GM23338 (cell line): ENCODE measurements around the gene GTF3C5. TPM values are rescaled to one million over a fixed set of nuclear protein-coding genes. Genes with fewer than 3 reads are reported as not detected.

Source experiments
- ATAC-seq: fragments of 200-7000 bp; cut with Tn5 transposase; 3 replicates; pipeline ENCODE4 v1.9.1; 2020
- DNase-seq: peaks from one replicate; pipeline ENCODE4 v3.0.0-alpha.2; 2015; ENCODE audit warnings: low spot score
- H2AFZ ChIP-seq: fragments of 200-600 bp; sonication (generic); 2 replicates; pipeline ENCODE4 v1.8.0; 2016; ENCODE audit warnings: antibody characterized with exemption, mild to moderate bottlenecking, moderate library complexity
- H3F3A ChIP-seq: fragments of 200-600 bp; sonication (generic); replicated peaks from 2 replicates; pipeline ENCODE4 v1.8.0; 2017; ENCODE audit warnings: antibody characterized with exemption, mixed run types, low read depth
- H3K27ac ChIP-seq: fragments of 200-600 bp; sonication (generic); 2 replicates; pipeline ENCODE4 v1.6.1; 2016; ENCODE audit warnings: low read depth
- H3K27me3 ChIP-seq: fragments of 200-600 bp; sonication (generic); 2 replicates; pipeline ENCODE4 v1.8.0; 2016; ENCODE audit warnings: mild to moderate bottlenecking, mixed run types, moderate library complexity; ENCODE audit not compliant: insufficient read depth
- H3K36me3 ChIP-seq: fragments of 200-600 bp; sonication (generic); 2 replicates; pipeline ENCODE4 v1.8.0; 2016; ENCODE audit warnings: mild to moderate bottlenecking; ENCODE audit not compliant: insufficient read depth
- H3K4me1 ChIP-seq: fragments of 200-600 bp; sonication (generic); 2 replicates; pipeline ENCODE4 v1.8.0; 2016; ENCODE audit warnings: mild to moderate bottlenecking, moderate library complexity; ENCODE audit not compliant: insufficient read depth
- H3K4me2 ChIP-seq: fragments of 200-600 bp; sonication (generic); 2 replicates; pipeline ENCODE4 v1.7.1; 2017; ENCODE audit warnings: mixed run types
- H3K4me3 ChIP-seq: fragments of 200-600 bp; sonication (generic); 2 replicates; pipeline ENCODE4 v1.6.1; 2016; ENCODE audit warnings: mixed run types
- H3K79me2 ChIP-seq: fragments of 200-600 bp; sonication (generic); replicated peaks from 2 replicates; pipeline ENCODE4 v1.8.0; 2017; ENCODE audit warnings: mild to moderate bottlenecking; ENCODE audit not compliant: insufficient read depth
- H3K9me2 ChIP-seq: fragments of 200-600 bp; sonication (generic); 2 replicates; pipeline ENCODE4 v1.8.0; 2017; ENCODE audit not compliant: insufficient read depth
- H4K20me1 ChIP-seq: fragments of 200-600 bp; sonication (generic); replicated peaks from 2 replicates; pipeline ENCODE4 v1.8.0; 2017; ENCODE audit warnings: mild to moderate bottlenecking; ENCODE audit not compliant: insufficient read depth
- H3K27ac Mint-ChIP-seq: 2 replicates; pipeline ENCODE4 v1.8.0; 2020; ENCODE audit warnings: inconsistent platforms, mild to moderate bottlenecking, moderate library complexity, mixed read lengths
- H3K27me3 Mint-ChIP-seq: 3 replicates; pipeline ENCODE4 v1.8.0; 2022; ENCODE audit warnings: low read depth, mild to moderate bottlenecking, moderate library complexity, mixed read lengths, inconsistent platforms; ENCODE audit not compliant: insufficient read depth, poor library complexity
- H3K36me3 Mint-ChIP-seq: 3 replicates; pipeline ENCODE4 v1.8.0; 2021; ENCODE audit warnings: low read depth, mild to moderate bottlenecking, inconsistent platforms, moderate library complexity, mixed read lengths
- H3K4me1 Mint-ChIP-seq: 3 replicates; pipeline ENCODE4 v1.8.0; 2020; ENCODE audit warnings: mild to moderate bottlenecking, inconsistent platforms, mixed read lengths
- H3K4me3 Mint-ChIP-seq: 3 replicates; pipeline ENCODE4 v1.8.0; 2021; ENCODE audit warnings: moderate library complexity, mild to moderate bottlenecking, inconsistent platforms, mixed read lengths
- H3K9me3 Mint-ChIP-seq: 3 replicates; pipeline ENCODE4 v1.8.0; 2020; ENCODE audit warnings: moderate library complexity, mild to moderate bottlenecking, inconsistent platforms, mixed read lengths
- CTCF ChIP-seq, 2 experiments: fragments of 200-600 bp in 1 of 2; sonication (generic) in 1 of 2; conservative IDR thresholded peaks; 2 replicates each; pipeline versions ENCODE4 v1.5.1 to v1.6.1; 2016 to 2017; ENCODE audit warnings: antibody characterized with exemption in 2 of 2, low read depth in 2 of 2, mild to moderate bottlenecking in 2 of 2, moderate library complexity in 1 of 2
- EZH2 ChIP-seq: fragments of 200-600 bp; sonication (generic); IDR thresholded peaks from one replicate; pipeline ENCODE4 v1.8.0; 2017; ENCODE audit warnings: antibody characterized with exemption, mild to moderate bottlenecking, low read depth; ENCODE audit not compliant: unreplicated experiment
- EZH2phosphoT487 ChIP-seq: fragments of 200-600 bp; sonication (generic); IDR thresholded peaks from one replicate; pipeline ENCODE4 v1.8.1; 2018; ENCODE audit warnings: antibody characterized with exemption; ENCODE audit not compliant: unreplicated experiment
- POLR2AphosphoS5 ChIP-seq: IDR thresholded peaks from 2 replicates; pipeline ENCODE4 v1.6.1; 2016; ENCODE audit warnings: antibody characterized with exemption, low read depth
- REST ChIP-seq: IDR thresholded peaks from one replicate; pipeline ENCODE4 v1.6.1; 2018; ENCODE audit warnings: antibody characterized with exemption; ENCODE audit not compliant: unreplicated experiment
- STAT1 ChIP-seq: IDR thresholded peaks from one replicate; pipeline ENCODE4 v1.6.1; 2016; ENCODE audit warnings: antibody characterized with exemption; ENCODE audit not compliant: unreplicated experiment
- ZNF331 ChIP-seq: fragments of 250-450 bp; sonication (Bioruptor Pico); IDR thresholded peaks from 2 replicates; pipeline ENCODE4 v1.5.0; 2020; ENCODE audit warnings: low read depth, mild to moderate bottlenecking, moderate library complexity
- ZNF462 ChIP-seq: fragments of 250-450 bp; sonication (Bioruptor Pico); IDR thresholded peaks from 2 replicates; pipeline ENCODE4 v1.5.0; 2020; ENCODE audit warnings: mild to moderate bottlenecking, moderate library complexity
- polyA plus RNA-seq: library from polyadenylated mRNA; unstranded; fragments of >200 nt; fragmentation: Nextera tagmentation; extraction: Ambion mirVana; gene quantifications from 2 replicates; pipeline ENCODE4 v1.2.1, GENCODE V29; 2016
- total RNA-seq: library from RNA; depleted of rRNA; stranded (reverse); fragments of >200 nt; shearing (Covaris generic); gene quantifications from 2 replicates; pipeline ENCODE4 v1.2.3, GENCODE V29; 2014

Gene GTF3C5
- total and polyA plus RNA-seq, 2 experiments from 2014 or later = 46.0 to 78.8 TPM

GRCh38 chr9:133066181-133066983 is 35.6 kb downstream of the GTF3C5 start (continued):
- TF ChIP-seq ZNF462 (no peak), ZNF331 (no peak), EZH2phosphoT487 (no peak), POLR2AphosphoS5 (no peak)

- no peak overlapping the region; the same call in none of the 2 replicates for H3K27ac Mint-ChIP-seq
Measured at GRCh38 chr9:133067006-133067405, 36.2 kb downstream of the GTF3C5 start.

More at GRCh38 chr9:133067006-133067405, 36.2 kb downstream of the GTF3C5 start:
- Histone ChIP-seq H3F3A (no peaks in the 10 kb centered on the region), H4K20me1 (no peaks in the 10 kb centered on the region), H3K4me3 (no peak overlapping the region), H3K79me2 (no peaks in the 10 kb centered on the region), H2AFZ (no peak overlapping the region), H3K36me3 (no peaks in the 10 kb centered on the region), H3K27me3 (no peaks in the 10 kb centered on the region), H3K27ac (no peak overlapping the region), H3K9me2 (no peaks in the 10 kb centered on the region), H3K4me2 (no peak overlapping the region), H3K4me1 (no peaks in the 10 kb centered on the region)
- H3K4me3 Mint-ChIP-seq = no peak overlapping the region
- peaks cover 5% of the 10 kb centered on the region for H3K27me3 Mint-ChIP-seq
- H3K9me3 Mint-ChIP-seq = no peaks in the 10 kb centered on the region
- TF ChIP-seq REST (no peak), CTCF (conservative IDR thresholded peaks at IDR 0.05; ENCODE audit: low read depth in 2 of 2) (peak in 1 of 2 experiments; percentile 25; a peak in 1 of 4 replicates), EZH2 (no peak), STAT1 (no peak)
- ATAC-seq (peak; percentile 17; the same call in 1 of the 3 replicates), DNase-seq (no peak)
- peaks cover 2% of the 10 kb centered on the region for H3K4me1 Mint-ChIP-seq
- peaks cover 9% of the 10 kb centered on the region for H3K36me3 Mint-ChIP-seq
